Mammary epithelial cell (primary cell): ENCODE measurements around the gene TNS4.

Experiments used
- CTCF ChIP-seq, 2 donors: IDR thresholded peaks in 1 of 2; conservative IDR thresholded peaks in 1 of 2; 2 replicates each; pipeline ENCODE4 v1.5.1; 2011 to 2012; ENCODE audit warnings: inconsistent platforms in 2 of 2, low read length in 2 of 2, mild to moderate bottlenecking in 2 of 2, control low read depth in 1 of 2, low read depth in 1 of 2; ENCODE audit not compliant: insufficient read depth in 1 of 2; ENCODE audit errors: extremely low read depth in 1 of 2
- EZH2 ChIP-seq: IDR thresholded peaks from 2 replicates; pipeline ENCODE4 v1.6.1; 2012; ENCODE audit warnings: low read length, inconsistent platforms, borderline replicate concordance

DNA sequence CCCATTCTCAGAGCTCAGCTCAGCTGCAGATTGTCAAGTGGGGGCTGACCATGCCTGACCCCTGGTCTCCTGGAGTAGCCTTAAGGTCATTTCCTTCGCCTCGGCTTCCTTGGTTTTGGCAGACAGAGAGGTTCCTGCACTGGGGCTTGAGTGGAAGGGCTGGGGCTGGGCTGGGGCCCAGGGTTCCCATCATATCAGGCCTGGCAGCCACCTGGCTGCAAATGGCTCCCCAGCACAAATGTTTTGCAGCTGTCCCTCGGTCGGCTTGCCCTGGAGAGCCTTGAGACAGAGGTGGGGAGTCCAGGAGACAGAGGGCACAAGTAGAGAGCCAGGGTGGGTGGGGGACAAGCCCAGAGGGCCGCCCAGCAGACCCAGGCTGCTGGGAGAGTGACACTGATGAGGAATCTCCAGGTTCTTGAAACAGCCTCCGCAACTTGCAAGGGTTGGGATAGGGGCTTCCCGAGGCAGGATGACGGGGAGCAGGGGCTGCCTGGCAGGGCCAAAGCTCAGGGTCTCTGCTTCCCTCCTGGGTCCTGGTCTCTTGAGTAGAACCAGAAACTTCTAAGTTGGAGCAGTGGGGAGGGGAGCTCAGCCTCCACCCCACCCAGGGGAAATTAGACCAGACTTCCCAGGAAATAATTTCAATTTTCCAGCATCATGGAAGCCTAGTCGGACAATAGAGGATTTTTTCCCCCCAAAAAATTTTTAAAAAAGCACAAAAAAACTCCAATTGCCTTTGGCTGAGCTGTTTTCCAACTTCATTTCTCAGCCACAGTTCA lies 38.9 kb downstream of the TNS4 start:
- TF ChIP-seq CTCF (conservative IDR thresholded peaks at IDR 0.05 in 1 of 2, IDR thresholded peaks at IDR 0.05 in 1 of 2; ENCODE audit: extremely low read depth in 1 of 2, insufficient read depth in 1 of 2, low read depth in 1 of 2, low read length in 2 of 2), result no peak
- no peak for TF ChIP-seq EZH2
